ENCODE results near the gene SMLR1.

DNA sequence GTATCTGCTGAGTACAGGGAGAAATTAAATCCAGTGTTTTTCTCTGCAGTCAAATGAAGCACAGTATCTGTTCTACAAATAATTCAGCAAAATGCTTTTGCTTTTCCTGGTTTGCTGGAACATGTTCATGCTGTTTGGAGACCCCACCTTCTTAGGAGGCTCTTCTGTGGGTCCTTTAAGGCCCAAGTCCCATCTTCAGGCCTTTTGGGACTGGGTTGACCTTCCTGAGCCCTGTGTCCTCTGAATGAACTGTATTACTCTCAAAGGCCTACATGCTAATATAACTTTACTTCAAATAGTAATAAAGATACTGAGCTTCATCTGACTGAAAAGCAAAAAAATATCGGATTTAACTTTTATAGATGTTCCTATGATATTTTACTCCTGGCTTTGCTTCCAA lies 19.3 kb downstream of the SMLR1 start:
- TF ChIP-seq, protein P1, sequence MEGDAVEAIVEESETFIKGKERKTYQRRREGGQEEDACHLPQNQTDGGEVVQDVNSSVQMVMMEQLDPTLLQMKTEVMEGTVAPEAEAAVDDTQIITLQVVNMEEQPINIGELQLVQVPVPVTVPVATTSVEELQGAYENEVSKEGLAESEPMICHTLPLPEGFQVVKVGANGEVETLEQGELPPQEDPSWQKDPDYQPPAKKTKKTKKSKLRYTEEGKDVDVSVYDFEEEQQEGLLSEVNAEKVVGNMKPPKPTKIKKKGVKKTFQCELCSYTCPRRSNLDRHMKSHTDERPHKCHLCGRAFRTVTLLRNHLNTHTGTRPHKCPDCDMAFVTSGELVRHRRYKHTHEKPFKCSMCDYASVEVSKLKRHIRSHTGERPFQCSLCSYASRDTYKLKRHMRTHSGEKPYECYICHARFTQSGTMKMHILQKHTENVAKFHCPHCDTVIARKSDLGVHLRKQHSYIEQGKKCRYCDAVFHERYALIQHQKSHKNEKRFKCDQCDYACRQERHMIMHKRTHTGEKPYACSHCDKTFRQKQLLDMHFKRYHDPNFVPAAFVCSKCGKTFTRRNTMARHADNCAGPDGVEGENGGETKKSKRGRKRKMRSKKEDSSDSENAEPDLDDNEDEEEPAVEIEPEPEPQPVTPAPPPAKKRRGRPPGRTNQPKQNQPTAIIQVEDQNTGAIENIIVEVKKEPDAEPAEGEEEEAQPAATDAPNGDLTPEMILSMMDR (conservative IDR thresholded peaks at IDR 0.05): no peak
- TF ChIP-seq EZH2 (IDR thresholded peaks at IDR 0.05; ENCODE audit: low read depth): no peak
